HEK293T (cell line): ENCODE measurements around the gene TMEM86B.

Source experiments
- CTCF ChIA-PET: fragments of 350-600 bp; formaldehyde crosslinking; extraction: SDS; loops from one replicate; lab custom pipeline; 2021; ENCODE audit warnings: antibody characterized with exemption, inconsistent platforms; lab: Yijun Ruan, JAX
- POLR2A ChIA-PET: fragments of 350-600 bp; formaldehyde crosslinking; extraction: SDS; loops from one replicate; lab custom pipeline; 2020; ENCODE audit warnings: antibody characterized with exemption, inconsistent platforms; lab: Yijun Ruan, JAX
- DNase-seq: peaks from one replicate; pipeline ENCODE4 v3.0.0; 2012; ENCODE audit warnings: mixed read lengths; ENCODE audit errors: extremely low spot score
- ARNT ChIP-seq: fragments of 450-650 bp; IDR thresholded peaks from 2 replicates; pipeline ENCODE4 v1.6.1; 2017; ENCODE audit warnings: mild to moderate bottlenecking
- BHLHE40 ChIP-seq: fragments of 450-650 bp; IDR thresholded peaks from 2 replicates; pipeline ENCODE4 v1.6.1; 2016; ENCODE audit warnings: mild to moderate bottlenecking, moderate library complexity, borderline replicate concordance
- CTBP1 ChIP-seq: fragments of 450-650 bp; IDR thresholded peaks from 2 replicates; pipeline ENCODE4 v1.6.1; 2016; ENCODE audit warnings: borderline replicate concordance
- ELF4 ChIP-seq: fragments of 450-650 bp; IDR thresholded peaks from 2 replicates; pipeline ENCODE4 v1.6.1; 2017; ENCODE audit warnings: antibody characterized with exemption
- FOXA1 ChIP-seq: fragments of 450-650 bp; IDR thresholded peaks from 2 replicates; pipeline ENCODE4 v1.6.1; 2016; ENCODE audit warnings: mild to moderate bottlenecking
- FOXK2 ChIP-seq: fragments of 450-650 bp; IDR thresholded peaks from 2 replicates; pipeline ENCODE4 v1.6.1; 2016; ENCODE audit warnings: mild to moderate bottlenecking
- FOXM1 ChIP-seq: fragments of 450-650 bp; IDR thresholded peaks from 2 replicates; pipeline ENCODE4 v1.6.1; 2017; ENCODE audit warnings: mild to moderate bottlenecking, borderline replicate concordance
- HDGF ChIP-seq: fragments of 450-650 bp; IDR thresholded peaks from 2 replicates; pipeline ENCODE4 v1.6.1; 2017; ENCODE audit warnings: antibody characterized with exemption, borderline replicate concordance
- L3MBTL2 ChIP-seq: fragments of 450-650 bp; conservative IDR thresholded peaks from 2 replicates; pipeline ENCODE4 v1.6.1; 2016; ENCODE audit warnings: mild to moderate bottlenecking
- LEF1 ChIP-seq: fragments of 450-650 bp; IDR thresholded peaks from 2 replicates; pipeline ENCODE4 v1.6.1; 2017; ENCODE audit warnings: mild to moderate bottlenecking, borderline replicate concordance
- NFRKB ChIP-seq: fragments of 450-650 bp; IDR thresholded peaks from 2 replicates; pipeline ENCODE4 v1.6.1; 2016; ENCODE audit warnings: mild to moderate bottlenecking, moderate library complexity
- PKNOX1 ChIP-seq: fragments of 450-650 bp; IDR thresholded peaks from 2 replicates; pipeline ENCODE4 v1.6.1; 2016
- SP1 ChIP-seq: fragments of 450-650 bp; IDR thresholded peaks from 2 replicates; pipeline ENCODE4 v1.6.1; 2017
- SUZ12 ChIP-seq: fragments of 450-650 bp; IDR thresholded peaks from 2 replicates; pipeline ENCODE4 v1.6.1; 2016; ENCODE audit warnings: mild to moderate bottlenecking
- TARDBP ChIP-seq: fragments of 450-650 bp; IDR thresholded peaks from 2 replicates; pipeline ENCODE4 v1.6.1; 2016
- ZNF384 ChIP-seq: fragments of 450-650 bp; IDR thresholded peaks from 2 replicates; pipeline ENCODE4 v1.6.1; 2016

TMEM86B gene

GRCh38 chr19:55220525-55220924 lies 8.0 kb downstream of the TMEM86B start:
- TF ChIP-seq CTBP1: no peak
- no peak for TF ChIP-seq LEF1
- TF ChIP-seq PKNOX1: no peak
- no peak for TF ChIP-seq FOXM1
- no peak for TF ChIP-seq BHLHE40
- no peak for TF ChIP-seq TARDBP
- no peak for TF ChIP-seq SP1
- no peak for TF ChIP-seq ELF4
- no peak for TF ChIP-seq HDGF
- no peak for DNase-seq
- POLR2A ChIA-PET: interaction anchor here (0.8 to 1.2 kb wide), 2 partner anchors 19 to 39 kb away, joined by 3 read pairs; no protein-coding TSS in a partner anchor
- CTCF ChIA-PET: interaction anchor here (0.9 kb wide), 1 partner anchor 11 kb away, joined by 3 read pairs; the partner anchor contains the start of gene PTPRH

GRCh38 chr19:55216461-55217198 lies 11.9 kb downstream of the TMEM86B start:
- ChIA-PET CTCF (no interaction called here), POLR2A (interaction anchor here (1.0 to 2.5 kb wide), 5 partner anchors 9 to 63 kb away, joined by 3 to 25 read pairs (median 4); partner anchors contain the start of genes HSPBP1 and PPP6R1)
- no peak for TF ChIP-seq TARDBP
- TF ChIP-seq NFRKB: no peak
- no peak for TF ChIP-seq FOXA1
- TF ChIP-seq ELF4: peak; percentile 96
- peak; percentile 34; the same call in 1 of the 2 replicates for TF ChIP-seq FOXK2
- peak; percentile 45 for TF ChIP-seq L3MBTL2
- TF ChIP-seq SP1: no peak
- TF ChIP-seq FOXM1: peak; percentile 98
- TF ChIP-seq HDGF: no peak
- no peak for TF ChIP-seq SUZ12
- peak; percentile 84 for TF ChIP-seq PKNOX1
- peak; percentile 50; the same call in 1 of the 2 replicates for TF ChIP-seq ARNT
- TF ChIP-seq BHLHE40: no peak
- TF ChIP-seq CTBP1: no peak; the same call in 1 of the 2 replicates
- no peak for TF ChIP-seq ZNF384
- TF ChIP-seq LEF1: no peak
- peak; percentile 84 for DNase-seq

GRCh38 chr19:55213547-55213946 lies 15.0 kb downstream of the TMEM86B start:
- ChIA-PET POLR2A (no interaction called here), CTCF (no interaction called here)
- DNase-seq: no peak
- TF ChIP-seq SP1 (no peak), SUZ12 (no peak), TARDBP (no peak)

- ChIA-PET CTCF (no interaction called here), POLR2A (no interaction called here)
- TF ChIP-seq FOXA1 (no peak), TARDBP (no peak), L3MBTL2 (no peak), CTBP1 (no peak), FOXK2 (no peak), NFRKB (no peak)
- DNase-seq: no peak
Measured at GRCh38 chr19:55212447-55212846, 16.1 kb downstream of the TMEM86B start.

- no peak for TF ChIP-seq FOXM1
- no peak for DNase-seq
- CTCF ChIA-PET: interaction anchor here (1.2 kb wide), 1 partner anchor 10 kb away, joined by 3 read pairs; no protein-coding TSS in a partner anchor
- POLR2A ChIA-PET: interaction anchor here (1.2 kb wide), 1 partner anchor 35 kb away, joined by 3 read pairs; no protein-coding TSS in a partner anchor
Measured at GRCh38 chr19:55209693-55210472, 18.7 kb downstream of the TMEM86B start.

GRCh38 chr19:55208880-55209692 lies 19.5 kb downstream of the TMEM86B start, which contains the start of gene PTPRH:
PTPRH (minus strand) TSS chr19:55209501; CDS start chr19:55209433, 68 bp downstream.
- POLR2A ChIA-PET: interaction anchor here (0.9 to 1.2 kb wide), 2 partner anchors 34 to 50 kb away, joined by 3 to 4 read pairs; partner anchors contain the start of gene PPP6R1
- no peak for DNase-seq
- CTCF ChIA-PET: interaction anchor here (1.2 kb wide), 1 partner anchor 11 kb away, joined by 3 read pairs; no protein-coding TSS in a partner anchor
- TF ChIP-seq TARDBP (no peak), FOXA1 (no peak), BHLHE40 (no peak), HDGF (no peak), CTBP1 (no peak), LEF1 (no peak), ARNT (no peak), FOXM1 (no peak), ELF4 (no peak), PKNOX1 (no peak), ZNF384 (no peak)
